GM18511 (cell line): Measurements from ENCODE around the gene IRAK4.

Experiments
- ATAC-seq: cut with Tn5 transposase; IDR thresholded peaks from one replicate; pipeline ENCODE4 v1.9.1; 2021; ENCODE audit warnings: mild to moderate bottlenecking, moderate library complexity; ENCODE audit not compliant: unreplicated experiment

The IRAK4 gene

GRCh38 chr12:43764528-43764927, 5.8 kb downstream of the IRAK4 start:
- ATAC-seq: no peak

GRCh38 chr12:43766291-43766690, 7.5 kb downstream of the IRAK4 start:
- no peak for ATAC-seq

- no peak for ATAC-seq
These were observed 17.7 kb downstream of the IRAK4 start for GRCh38 chr12:43776498-43776897.

DNA sequence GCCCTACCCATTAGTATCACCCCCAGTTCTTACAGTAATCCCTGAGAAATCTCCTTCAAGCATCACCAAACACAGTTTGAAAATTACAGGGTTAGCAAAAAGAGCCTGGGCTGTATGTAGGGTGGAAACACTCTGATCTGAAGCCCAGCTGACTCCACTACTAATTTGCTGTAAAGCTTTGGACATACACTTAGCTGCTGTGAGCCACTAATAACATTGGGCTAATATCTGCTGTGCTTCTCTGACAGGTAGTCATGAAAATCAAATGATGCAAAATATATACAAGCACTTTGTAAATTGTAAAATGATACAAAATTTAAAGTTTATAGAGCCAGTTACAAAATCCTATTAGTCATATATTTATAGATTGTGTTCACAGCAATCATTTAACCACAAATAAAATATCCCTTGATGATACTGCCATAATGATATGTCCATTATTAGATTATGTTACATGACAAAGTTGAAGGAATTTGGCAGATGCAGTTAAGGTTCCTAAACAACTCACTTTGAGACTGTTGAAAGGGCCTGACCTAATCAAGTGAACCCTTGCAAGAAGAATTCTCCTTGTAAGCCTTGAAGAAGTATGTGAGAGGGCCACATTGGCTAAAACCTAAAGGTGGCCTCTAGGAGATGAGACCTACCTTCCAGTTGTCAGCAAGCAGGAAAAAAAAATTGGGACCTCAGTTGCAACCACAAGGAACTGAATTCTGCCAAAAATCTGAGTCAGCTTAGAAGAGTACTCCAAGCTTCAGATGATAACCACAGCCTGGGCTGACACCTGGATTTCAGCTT, 28.3 kb downstream of the IRAK4 start:
- no peak for ATAC-seq

DNA sequence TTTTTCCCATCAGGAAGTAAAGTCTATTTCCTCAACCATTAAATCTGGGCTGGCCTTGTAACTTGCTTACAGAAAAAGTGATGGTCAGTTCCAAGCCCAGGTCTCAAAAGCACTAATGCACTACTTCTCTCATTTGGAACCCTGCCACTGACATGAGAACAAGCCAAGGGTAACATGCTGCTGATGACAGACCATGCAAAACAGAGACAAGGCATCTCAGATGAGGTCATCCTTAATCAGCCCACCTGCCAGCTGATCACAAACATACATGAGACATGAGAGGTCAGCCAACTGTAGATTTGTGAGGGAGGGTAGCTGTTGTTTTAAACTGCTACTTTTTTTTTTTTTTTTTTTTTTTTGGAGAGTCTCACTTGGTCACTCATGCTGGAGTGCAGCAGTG, 31.2 kb downstream of the IRAK4 start:
- ATAC-seq: peak; percentile 58

- ATAC-seq: peak; percentile 54
These were observed 37.0 kb downstream of the IRAK4 start for GRCh38 chr12:43795716-43796280.

DNA sequence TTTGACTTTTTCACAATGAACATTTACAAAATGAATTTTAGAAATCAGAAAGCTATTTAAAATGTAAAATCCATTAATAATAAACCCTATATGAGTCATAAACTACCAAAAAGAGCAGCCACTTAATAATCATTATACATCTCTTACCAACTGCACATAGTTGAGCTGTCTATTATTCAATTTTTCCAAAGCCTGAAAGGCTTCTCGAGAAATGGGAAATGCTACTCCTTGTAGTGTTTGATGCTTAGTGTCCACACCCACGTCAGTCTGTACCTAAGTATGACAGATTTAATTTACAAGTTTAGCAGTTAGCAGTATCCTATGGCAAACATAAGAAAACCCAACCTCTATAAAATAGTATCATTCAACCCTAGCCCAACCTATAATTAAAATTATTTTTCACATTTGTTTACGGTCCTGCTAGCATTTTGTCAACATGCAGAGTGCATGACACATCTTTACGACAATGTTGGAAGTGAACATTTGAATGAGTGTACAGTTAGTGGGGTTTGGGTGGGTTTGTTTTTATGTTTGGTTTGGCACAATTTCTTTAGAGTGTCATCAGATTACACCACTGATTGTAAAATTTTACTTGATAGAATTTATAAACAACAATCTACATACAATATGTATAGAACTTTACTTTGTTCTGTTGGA, 38.9 kb downstream of the IRAK4 start:
- ATAC-seq: no peak

- peak; percentile 28 for ATAC-seq
These were observed 46.6 kb downstream of the IRAK4 start for GRCh38 chr12:43805149-43805859.

GRCh38 chr12:43805860-43806736, 47.3 kb downstream of the IRAK4 start, which contains the start of gene TWF1:
TSS of gene TWF1 (minus strand) at chr12:43806317. CDS start at chr12:43806245, 72 bp downstream.
- peak; percentile 96 for ATAC-seq

GRCh38 chr12:43806737-43807072, 48.0 kb downstream of the IRAK4 start:
- no peak for ATAC-seq

GRCh38 chr12:43807386-43807785, 48.6 kb downstream of the IRAK4 start:
- ATAC-seq: no peak

DNA sequence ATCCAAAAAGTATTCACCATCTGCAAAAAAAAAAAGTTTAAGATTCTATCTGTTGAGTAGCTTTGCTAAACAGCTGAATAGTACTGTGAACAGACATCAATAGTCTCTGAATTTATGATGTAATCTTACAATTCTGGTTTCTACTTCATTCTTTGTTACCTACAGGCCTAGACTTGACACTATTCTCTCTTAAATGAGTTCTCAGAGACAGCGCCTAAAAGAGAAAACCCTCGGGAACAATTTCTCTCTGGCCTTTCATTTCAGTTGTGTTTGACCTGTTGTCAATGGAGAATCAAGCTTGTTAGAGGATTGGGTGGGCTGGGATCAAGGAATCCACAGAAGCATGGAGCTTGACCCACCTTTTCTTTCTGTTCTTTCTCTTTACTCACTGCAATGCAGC, 53.3 kb downstream of the IRAK4 start:
- no peak for ATAC-seq

GRCh38 chr12:43812926-43813325, 54.2 kb downstream of the IRAK4 start:
- ATAC-seq: no peak

DNA sequence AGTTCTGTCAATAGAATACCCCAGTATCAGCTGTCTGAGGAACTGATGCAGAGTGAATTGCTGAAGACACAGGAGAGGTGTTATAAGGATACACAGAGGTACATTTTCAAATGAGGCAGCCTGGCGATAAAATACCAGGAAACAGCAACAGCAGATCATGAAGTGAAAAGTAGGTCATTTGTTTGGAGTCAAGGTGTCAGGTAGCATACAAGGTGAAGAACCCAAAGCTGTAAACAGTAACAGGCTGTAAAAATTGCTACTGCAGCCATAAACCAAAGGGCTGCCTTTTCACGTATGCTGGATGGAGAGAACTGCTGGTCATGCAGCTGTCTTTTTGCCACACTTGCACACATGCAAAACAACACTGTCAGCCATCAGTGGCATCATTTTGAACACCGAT, 56.7 kb downstream of the IRAK4 start:
- ATAC-seq: no peak

- no peak for ATAC-seq
These were observed 57.4 kb downstream of the IRAK4 start for GRCh38 chr12:43816168-43816567.

GRCh38 chr12:43824207-43824775, 65.5 kb downstream of the IRAK4 start:
- ATAC-seq: no peak

GRCh38 chr12:43826681-43827080, 67.9 kb downstream of the IRAK4 start:
- no peak for ATAC-seq

GRCh38 chr12:43827093-43827492, 68.3 kb downstream of the IRAK4 start:
- ATAC-seq: no peak

DNA sequence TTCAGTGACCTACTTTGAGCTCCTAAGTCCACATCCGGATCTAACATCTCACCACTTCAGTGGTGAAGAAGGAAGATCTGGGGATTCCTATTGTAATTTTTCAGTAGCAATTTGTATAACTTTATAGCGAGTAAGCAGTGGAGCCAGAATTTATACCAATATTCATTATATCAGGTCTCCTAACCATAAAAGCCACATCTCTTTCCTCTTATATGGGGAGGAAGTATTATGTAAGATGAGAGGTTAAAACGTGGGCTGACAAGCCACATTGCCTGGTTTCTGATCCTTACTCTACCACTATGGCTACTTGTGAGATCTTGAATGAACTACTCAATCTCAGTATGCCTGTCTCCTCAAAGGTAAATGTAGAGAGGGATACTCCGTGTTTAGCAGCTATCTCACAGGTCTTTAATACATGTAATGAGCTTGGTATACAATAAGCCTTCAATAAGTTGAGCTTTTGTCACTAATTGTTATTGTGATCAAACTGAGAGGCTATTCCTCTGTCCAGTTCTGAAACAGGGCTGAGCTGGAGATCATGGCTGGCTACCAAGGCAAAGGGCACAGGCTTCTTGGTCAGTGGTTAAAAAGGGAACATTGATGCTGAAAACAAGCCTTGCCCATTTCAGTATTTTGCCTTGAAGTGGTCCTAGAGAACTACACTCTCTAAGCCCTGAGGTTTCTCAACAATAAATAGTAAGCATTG, 73.9 kb downstream of the IRAK4 start:
- ATAC-seq: no peak

GRCh38 chr12:43835264-43835655, 76.5 kb downstream of the IRAK4 start:
- peak; percentile 12 for ATAC-seq
